Peyer's patch (tissue), 4 donors: ENCODE data around the gene YDJC. TPM values are rescaled to one million over a fixed set of nuclear protein-coding genes. Genes with fewer than 3 reads are reported as not detected.

Experiments
- DNase-seq, 3 donors: peaks; one replicate each; pipeline ENCODE4 v3.0.0-alpha.2; 2017 to 2019
- H3K27ac ChIP-seq, 4 donors: fragments of 200-600 bp; sonication (generic); one replicate each; pipeline ENCODE4 v1.5.1; 2016 to 2019
- H3K27me3 ChIP-seq, 2 donors: fragments of 200-600 bp; sonication (generic); one replicate each; pipeline ENCODE4 v1.5.1; 2019
- H3K36me3 ChIP-seq, 3 donors: fragments of 200-600 bp; sonication (generic); one replicate each; pipeline ENCODE4 v1.5.1; 2016 to 2019
- H3K4me1 ChIP-seq, 4 donors: fragments of 200-600 bp; sonication (generic); one replicate each; pipeline ENCODE4 v1.5.1; 2016 to 2019
- H3K4me3 ChIP-seq, 4 donors: fragments of 200-600 bp; sonication (generic); 1 replicate in 3 of 4; 2 replicates in 1 of 4; pipeline ENCODE4 v1.5.1; 2016 to 2019; ENCODE audit warnings: mild to moderate bottlenecking in 1 of 4
- H3K9me3 ChIP-seq, 4 donors: fragments of 200-600 bp; sonication (generic); one replicate each; pipeline ENCODE4 v1.5.1; 2016 to 2019; ENCODE audit warnings: mild to moderate bottlenecking in 1 of 4
- CTCF ChIP-seq, 6 experiments: fragments of 450-650 bp in 4 of 6; fragments of 200-600 bp in 2 of 6; sonication (generic) in 1 of 6; IDR thresholded peaks; one replicate each; pipeline ENCODE4 v1.5.1; 2017 to 2019; ENCODE audit warnings: antibody characterized with exemption in 6 of 6, mild to moderate bottlenecking in 3 of 6, moderate library complexity in 1 of 6
- POLR2A ChIP-seq, 2 donors: fragments of 450-650 bp; IDR thresholded peaks; one replicate each; pipeline ENCODE4 v1.5.1; 2017; ENCODE audit warnings: antibody characterized with exemption in 2 of 2, mild to moderate bottlenecking in 2 of 2, moderate library complexity in 2 of 2
- total RNA-seq, 4 donors: library from RNA; depleted of rRNA; stranded (reverse); fragments of >200 nt; gene quantifications; one replicate each; pipeline ENCODE4 v1.1.0, GENCODE V29; 2016

Gene YDJC
- total RNA-seq, 4 donors from 2014 or later = 36.3 to 54.2 (median 38.8) TPM

GRCh38 chr22:21673534-21674321 lies 43.9 kb upstream of the YDJC start:
- DNase-seq = peak in 1 of 3 donors; percentile 36
- H3K27ac ChIP-seq = no peak overlapping the region
- no peaks in the 10 kb centered on the region for H3K9me3 ChIP-seq
- H3K27me3 ChIP-seq = no peaks in the 10 kb centered on the region
- TF ChIP-seq POLR2A (IDR thresholded peaks at IDR 0.05) (no peak), CTCF (IDR thresholded peaks at IDR 0.05) (no peak)
- peaks cover 0 to 62% (median 0%) of the 10 kb centered on the region in 3 donors for H3K36me3 ChIP-seq
- H3K4me3 ChIP-seq = no peak overlapping the region
- no peaks in the 10 kb centered on the region for H3K4me1 ChIP-seq

- Histone ChIP-seq H3K4me3 (no peak overlapping the region), H3K4me1 (peaks cover 0 to 3% (median 0%) of the 10 kb centered on the region in 4 donors), H3K27me3 (no peaks in the 10 kb centered on the region), H3K27ac (no peak overlapping the region), H3K9me3 (no peaks in the 10 kb centered on the region), H3K36me3 (peaks cover 0 to 62% (median 0%) of the 10 kb centered on the region in 3 donors)
- TF ChIP-seq POLR2A (IDR thresholded peaks at IDR 0.05) = no peak
- TF ChIP-seq CTCF (IDR thresholded peaks at IDR 0.05) = no peak
- no peak for DNase-seq
Observed at GRCh38 chr22:21672107-21672629, 42.3 kb upstream of the YDJC start.

- Histone ChIP-seq H3K4me1 (peaks cover 0 to 11% (median 0%) of the 10 kb centered on the region in 4 donors), H3K27me3 (no peaks in the 10 kb centered on the region), H3K36me3 (peaks cover 0 to 39% (median 0%) of the 10 kb centered on the region in 3 donors), H3K27ac (no peak overlapping the region), H3K4me3 (no peak overlapping the region), H3K9me3 (no peaks in the 10 kb centered on the region)
- no peak for DNase-seq
- no peak for TF ChIP-seq CTCF (IDR thresholded peaks at IDR 0.05)
- no peak for TF ChIP-seq POLR2A (IDR thresholded peaks at IDR 0.05)
Observed at GRCh38 chr22:21669026-21669425, 39.2 kb upstream of the YDJC start.

GRCh38 chr22:21666786-21667185 lies 37.0 kb upstream of the YDJC start:
- no peak for DNase-seq
- Histone ChIP-seq H3K27ac (peak overlapping the region; percentile 82 to 95 (median 90)), H3K9me3 (no peaks in the 10 kb centered on the region), H3K36me3 (peaks cover 0 to 17% (median 0%) of the 10 kb centered on the region in 3 donors), H3K4me1 (peaks cover 0 to 11% (median 0%) of the 10 kb centered on the region in 4 donors), H3K4me3 (peak overlapping the region; percentile 60 to 77 (median 66)), H3K27me3 (no peaks in the 10 kb centered on the region)
- no peak for TF ChIP-seq CTCF (IDR thresholded peaks at IDR 0.05)
- TF ChIP-seq POLR2A (IDR thresholded peaks at IDR 0.05) = no peak

- DNase-seq = no peak
- no peaks in the 10 kb centered on the region for H3K9me3 ChIP-seq
- peak overlapping the region; percentile 60 to 77 (median 66) for H3K4me3 ChIP-seq
- H3K27ac ChIP-seq = peak overlapping the region; percentile 82 to 95 (median 90)
- TF ChIP-seq CTCF (IDR thresholded peaks at IDR 0.05) = no peak
- TF ChIP-seq POLR2A (IDR thresholded peaks at IDR 0.05) = no peak
- no peaks in the 10 kb centered on the region for H3K27me3 ChIP-seq
- peaks cover 0 to 2% (median 0%) of the 10 kb centered on the region in 3 donors for H3K36me3 ChIP-seq
- H3K4me1 ChIP-seq = peaks cover 0 to 11% (median 0%) of the 10 kb centered on the region in 4 donors
Observed at GRCh38 chr22:21665047-21665851, 35.4 kb upstream of the YDJC start.
